ENCODE results near the gene IL13RA1. TPM values are rescaled to one million over a fixed set of nuclear protein-coding genes. Genes with fewer than 3 reads are reported as not detected.

IL13RA1 gene
- polyA plus RNA-seq, 2 of the 4 experiments (the other 2 are of a cell fraction) = 51.1 to 86.8 TPM

DNA sequence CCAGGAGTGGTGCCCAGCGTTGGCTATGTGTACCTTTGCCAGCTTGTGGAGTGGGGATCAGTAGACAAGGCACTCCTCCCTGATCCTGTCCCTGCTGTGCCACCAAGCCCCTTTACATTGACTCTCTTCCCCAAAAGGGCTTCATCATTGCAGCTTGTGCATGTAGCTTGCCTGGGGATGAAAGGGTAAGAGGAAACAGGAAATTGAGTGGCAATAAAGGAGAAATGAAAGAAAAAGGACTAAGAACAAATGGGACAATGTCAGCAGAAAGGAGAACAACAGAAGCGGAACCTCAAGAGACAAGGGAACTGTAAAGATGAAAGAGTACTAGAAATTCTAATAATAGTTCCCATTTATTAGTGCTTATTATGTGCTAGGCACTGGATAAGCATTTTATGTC is 8.7 kb upstream of the IL13RA1 start:
- Histone ChIP-seq H3K4me2 (no peak overlapping the region), H3K27ac (no peak overlapping the region), H3K4me1 (no peaks in the 10 kb centered on the region), H3K9me3 (no peaks in the 10 kb centered on the region), H3K4me3 (no peak overlapping the region)
- DNase-seq (ENCODE audit: low read depth in 1 of 2, low spot score in 1 of 2) = no peak
- CTCF ChIA-PET = interaction anchor here (1.6 kb wide), 1 partner anchor 8 kb away, joined by 7 read pairs; the partner anchor contains the start of gene IL13RA1
- 55% methylated on average over 2 of the region's 2 CpGs for WGBS (ENCODE audit: missing lambda C conversion rate)
- no peak for FAIRE-seq
- ATAC-seq = no peak
- TF ChIP-seq MAZ (IDR thresholded peaks at IDR 0.05; ENCODE audit: borderline replicate concordance, low read depth, low read length) (no peak), POLR2A (IDR thresholded peaks at IDR 0.05; ENCODE audit: low read length) (no peak), ZFP36 (IDR thresholded peaks at IDR 0.05; ENCODE audit: borderline replicate concordance, partially characterized antibody) (no peak), HDAC2 (IDR thresholded peaks at IDR 0.05) (no peak), RFX5 (IDR thresholded peaks at IDR 0.05) (no peak), HOXB13 (CRISPR knock-in tag; IDR thresholded peaks at IDR 0.05; ENCODE audit: low read depth) (no peak), NFE2L2 (conservative IDR thresholded peaks at IDR 0.05; ENCODE audit: low read length) (no peak), SMC3 (IDR thresholded peaks at IDR 0.05) (no peak), KDM1A (IDR thresholded peaks at IDR 0.05; ENCODE audit: low read depth) (no peak), EHMT2 (IDR thresholded peaks at IDR 0.05; ENCODE audit: low read depth) (no peak), CEBPB (IDR thresholded peaks at IDR 0.05) (no peak), POLR2AphosphoS2 (conservative IDR thresholded peaks at IDR 0.05; ENCODE audit: low read length) (no peak), JUNB (IDR thresholded peaks at IDR 0.05) (no peak), ZC3H11A (IDR thresholded peaks at IDR 0.05) (no peak), ZSCAN20 (CRISPR knock-in tag; IDR thresholded peaks at IDR 0.05) (no peak)
- TF ChIP-seq, protein P1, sequence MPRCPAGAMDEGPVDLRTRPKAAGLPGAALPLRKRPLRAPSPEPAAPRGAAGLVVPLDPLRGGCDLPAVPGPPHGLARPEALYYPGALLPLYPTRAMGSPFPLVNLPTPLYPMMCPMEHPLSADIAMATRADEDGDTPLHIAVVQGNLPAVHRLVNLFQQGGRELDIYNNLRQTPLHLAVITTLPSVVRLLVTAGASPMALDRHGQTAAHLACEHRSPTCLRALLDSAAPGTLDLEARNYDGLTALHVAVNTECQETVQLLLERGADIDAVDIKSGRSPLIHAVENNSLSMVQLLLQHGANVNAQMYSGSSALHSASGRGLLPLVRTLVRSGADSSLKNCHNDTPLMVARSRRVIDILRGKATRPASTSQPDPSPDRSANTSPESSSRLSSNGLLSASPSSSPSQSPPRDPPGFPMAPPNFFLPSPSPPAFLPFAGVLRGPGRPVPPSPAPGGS (IDR thresholded peaks at IDR 0.05) = no peak
- TF ChIP-seq, protein P2, sequence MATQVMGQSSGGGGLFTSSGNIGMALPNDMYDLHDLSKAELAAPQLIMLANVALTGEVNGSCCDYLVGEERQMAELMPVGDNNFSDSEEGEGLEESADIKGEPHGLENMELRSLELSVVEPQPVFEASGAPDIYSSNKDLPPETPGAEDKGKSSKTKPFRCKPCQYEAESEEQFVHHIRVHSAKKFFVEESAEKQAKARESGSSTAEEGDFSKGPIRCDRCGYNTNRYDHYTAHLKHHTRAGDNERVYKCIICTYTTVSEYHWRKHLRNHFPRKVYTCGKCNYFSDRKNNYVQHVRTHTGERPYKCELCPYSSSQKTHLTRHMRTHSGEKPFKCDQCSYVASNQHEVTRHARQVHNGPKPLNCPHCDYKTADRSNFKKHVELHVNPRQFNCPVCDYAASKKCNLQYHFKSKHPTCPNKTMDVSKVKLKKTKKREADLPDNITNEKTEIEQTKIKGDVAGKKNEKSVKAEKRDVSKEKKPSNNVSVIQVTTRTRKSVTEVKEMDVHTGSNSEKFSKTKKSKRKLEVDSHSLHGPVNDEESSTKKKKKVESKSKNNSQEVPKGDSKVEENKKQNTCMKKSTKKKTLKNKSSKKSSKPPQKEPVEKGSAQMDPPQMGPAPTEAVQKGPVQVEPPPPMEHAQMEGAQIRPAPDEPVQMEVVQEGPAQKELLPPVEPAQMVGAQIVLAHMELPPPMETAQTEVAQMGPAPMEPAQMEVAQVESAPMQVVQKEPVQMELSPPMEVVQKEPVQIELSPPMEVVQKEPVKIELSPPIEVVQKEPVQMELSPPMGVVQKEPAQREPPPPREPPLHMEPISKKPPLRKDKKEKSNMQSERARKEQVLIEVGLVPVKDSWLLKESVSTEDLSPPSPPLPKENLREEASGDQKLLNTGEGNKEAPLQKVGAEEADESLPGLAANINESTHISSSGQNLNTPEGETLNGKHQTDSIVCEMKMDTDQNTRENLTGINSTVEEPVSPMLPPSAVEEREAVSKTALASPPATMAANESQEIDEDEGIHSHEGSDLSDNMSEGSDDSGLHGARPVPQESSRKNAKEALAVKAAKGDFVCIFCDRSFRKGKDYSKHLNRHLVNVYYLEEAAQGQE (IDR thresholded peaks at IDR 0.05) = no peak
- POLR2A ChIA-PET = no interaction called here

DNA sequence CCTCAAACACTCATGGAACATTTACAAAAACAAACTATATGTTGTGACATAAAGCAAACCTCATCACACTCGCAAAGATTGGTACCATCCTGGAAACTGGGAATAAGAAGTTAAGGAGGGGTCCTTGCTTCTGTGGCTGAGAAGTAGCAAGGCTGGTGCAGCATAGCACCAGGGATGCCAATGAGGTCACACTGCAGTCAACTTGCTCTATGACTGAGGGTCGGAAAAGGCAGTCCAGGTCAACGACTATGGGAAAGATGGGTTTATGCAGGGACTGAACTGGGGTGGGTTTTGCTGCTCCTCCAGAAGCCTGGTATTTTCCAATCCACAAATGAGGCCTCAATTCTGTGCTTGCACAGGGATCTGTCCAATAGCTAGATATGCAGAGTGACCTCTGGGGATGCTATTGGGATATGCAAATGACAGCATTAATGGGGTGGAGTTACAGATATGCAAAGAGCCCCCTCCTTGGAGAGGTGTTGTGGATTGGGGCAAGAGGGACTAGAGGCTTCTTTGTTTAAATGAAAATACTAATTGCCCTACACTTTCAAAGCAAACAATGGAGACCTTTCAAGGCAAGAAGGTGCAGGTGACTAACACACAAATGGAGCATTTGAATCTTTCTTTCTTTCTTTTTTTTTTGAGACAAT is 7.2 kb upstream of the IL13RA1 start:
- Histone ChIP-seq H3K4me2 (no peak overlapping the region), H3K27ac (no peak overlapping the region), H3K4me1 (peaks cover 11% of the 10 kb centered on the region), H3K9me3 (no peaks in the 10 kb centered on the region), H3K4me3 (no peak overlapping the region)
- TF ChIP-seq FOXS1 (CRISPR knock-in tag; IDR thresholded peaks at IDR 0.05) = no peak
- no peak for TF ChIP-seq GATA3 (IDR thresholded peaks at IDR 0.05; ENCODE audit: borderline replicate concordance)
- no peak for TF ChIP-seq ZFP36 (IDR thresholded peaks at IDR 0.05; ENCODE audit: borderline replicate concordance, partially characterized antibody)
- no peak for TF ChIP-seq POLR2A (IDR thresholded peaks at IDR 0.05; ENCODE audit: low read length)
- TF ChIP-seq KDM5A (IDR thresholded peaks at IDR 0.05) = no peak
- no peak for TF ChIP-seq PHF8 (IDR thresholded peaks at IDR 0.05; ENCODE audit: borderline replicate concordance, low read depth)
- TF ChIP-seq RAD21 (conservative IDR thresholded peaks at IDR 0.05 in 1 of 2, IDR thresholded peaks at IDR 0.05 in 1 of 2) = no peak
- no peak for TF ChIP-seq EP300 (IDR thresholded peaks at IDR 0.05)
- no peak for TF ChIP-seq ZC3H11A (IDR thresholded peaks at IDR 0.05)
- TF ChIP-seq HOXB5 (CRISPR knock-in tag; IDR thresholded peaks at IDR 0.05) = no peak
- no peak for TF ChIP-seq CHD4 (IDR thresholded peaks at IDR 0.05; ENCODE audit: borderline replicate concordance)
- no peak for TF ChIP-seq CBX8 (IDR thresholded peaks at IDR 0.05)
- TF ChIP-seq KDM1A (IDR thresholded peaks at IDR 0.05; ENCODE audit: low read depth) = no peak
- ChIA-PET POLR2A (no interaction called here), CTCF (no interaction called here)
- WGBS (ENCODE audit: missing lambda C conversion rate) = 81% methylated on average over 3 of the region's 3 CpGs
- FAIRE-seq (no peak), ATAC-seq (no peak), DNase-seq (ENCODE audit: low read depth in 1 of 2, low spot score in 1 of 2) (no peak)

Measured in A549 (cell line).